Stimulated activated naive CD8-positive, alpha-beta T cell treated with anti-CD3 and anti-CD28 coated beads, Interleukin-15, amount 100 ng/mL, for 72 hours (primary cell): Measurements from ENCODE around the gene TTC28.

Experiments
- ATAC-seq: fragments of 150-1000 bp; cut with Tn5 transposase; 2 replicates; pipeline ENCODE4 v1.10.0; 2021; ENCODE audit warnings: mild to moderate bottlenecking, moderate library complexity
- DNase-seq, 2 donors: peaks; one replicate each; pipeline ENCODE4 v3.0.0; 2021 to 2022
- H3K27ac Mint-ChIP-seq, 2 donors: one replicate each; pipeline ENCODE4 v1.8.0; 2022; ENCODE audit warnings: mild to moderate bottlenecking in 2 of 2, mixed read lengths in 2 of 2, moderate library complexity in 2 of 2
- H3K27me3 Mint-ChIP-seq: one replicate; pipeline ENCODE4 v1.8.0; 2022; ENCODE audit warnings: mixed read lengths
- H3K4me1 Mint-ChIP-seq: one replicate; pipeline ENCODE4 v1.8.0; 2022; ENCODE audit warnings: mild to moderate bottlenecking, mixed read lengths
- H3K4me3 Mint-ChIP-seq, 2 donors: one replicate each; pipeline ENCODE4 v1.8.0; 2022; ENCODE audit warnings: mild to moderate bottlenecking in 2 of 2, mixed read lengths in 2 of 2, moderate library complexity in 1 of 2
- H3K9me3 Mint-ChIP-seq, 2 donors: one replicate each; pipeline ENCODE4 v1.8.0; 2022; ENCODE audit warnings: mixed read lengths in 2 of 2

Gene TTC28

GRCh38 chr22:28015676-28016601 is 663.7 kb downstream of the TTC28 start:
- no peaks in the 10 kb centered on the region for H3K27me3 Mint-ChIP-seq
- H3K4me3 Mint-ChIP-seq: no peak overlapping the region
- no peaks in the 10 kb centered on the region for H3K9me3 Mint-ChIP-seq
- H3K27ac Mint-ChIP-seq: no peak overlapping the region
- DNase-seq (no peak), ATAC-seq (no peak)
- H3K4me1 Mint-ChIP-seq: peaks cover 9% of the 10 kb centered on the region

- H3K4me1 Mint-ChIP-seq: peaks cover 6% of the 10 kb centered on the region
- no peak overlapping the region for H3K4me3 Mint-ChIP-seq
- no peak for ATAC-seq
- H3K9me3 Mint-ChIP-seq: no peaks in the 10 kb centered on the region
- DNase-seq: no peak
- no peak overlapping the region for H3K27ac Mint-ChIP-seq
- no peaks in the 10 kb centered on the region for H3K27me3 Mint-ChIP-seq
These were observed 664.6 kb downstream of the TTC28 start for GRCh38 chr22:28015046-28015425.

GRCh38 chr22:28014211-28015045 is 665.2 kb downstream of the TTC28 start:
- no peaks in the 10 kb centered on the region for H3K27me3 Mint-ChIP-seq
- no peak overlapping the region for H3K27ac Mint-ChIP-seq
- ATAC-seq (no peak), DNase-seq (no peak)
- H3K4me1 Mint-ChIP-seq: no peaks in the 10 kb centered on the region
- H3K4me3 Mint-ChIP-seq: no peak overlapping the region
- H3K9me3 Mint-ChIP-seq: no peaks in the 10 kb centered on the region

- H3K9me3 Mint-ChIP-seq: no peaks in the 10 kb centered on the region
- ATAC-seq (no peak), DNase-seq (no peak)
- H3K27me3 Mint-ChIP-seq: no peaks in the 10 kb centered on the region
- H3K4me1 Mint-ChIP-seq: no peaks in the 10 kb centered on the region
- H3K4me3 Mint-ChIP-seq: no peak overlapping the region
- no peak overlapping the region for H3K27ac Mint-ChIP-seq
These were observed 666.0 kb downstream of the TTC28 start for GRCh38 chr22:28013611-28014010.

- Mint-ChIP-seq H3K4me1 (no peaks in the 10 kb centered on the region), H3K9me3 (no peaks in the 10 kb centered on the region), H3K27me3 (no peaks in the 10 kb centered on the region), H3K4me3 (no peak overlapping the region), H3K27ac (no peak overlapping the region)
- no peak for ATAC-seq
- no peak for DNase-seq
These were observed 666.7 kb downstream of the TTC28 start for GRCh38 chr22:28012832-28013460.

GRCh38 chr22:28009272-28009827 is 670.3 kb downstream of the TTC28 start:
- Mint-ChIP-seq H3K9me3 (no peaks in the 10 kb centered on the region), H3K27me3 (no peaks in the 10 kb centered on the region), H3K4me3 (no peak overlapping the region), H3K4me1 (no peaks in the 10 kb centered on the region), H3K27ac (no peak overlapping the region)
- peak; percentile 73 to 75 for DNase-seq
- peak; percentile 88 for ATAC-seq

- no peaks in the 10 kb centered on the region for H3K4me1 Mint-ChIP-seq
- no peak for DNase-seq
- no peak overlapping the region for H3K4me3 Mint-ChIP-seq
- H3K27me3 Mint-ChIP-seq: no peaks in the 10 kb centered on the region
- ATAC-seq: no peak
- H3K9me3 Mint-ChIP-seq: no peaks in the 10 kb centered on the region
- no peak overlapping the region for H3K27ac Mint-ChIP-seq
These were observed 671.0 kb downstream of the TTC28 start for GRCh38 chr22:28008649-28009048.

GRCh38 chr22:28008056-28008455 is 671.6 kb downstream of the TTC28 start:
- H3K27ac Mint-ChIP-seq: no peak overlapping the region
- H3K27me3 Mint-ChIP-seq: no peaks in the 10 kb centered on the region
- H3K4me1 Mint-ChIP-seq: no peaks in the 10 kb centered on the region
- H3K4me3 Mint-ChIP-seq: no peak overlapping the region
- no peaks in the 10 kb centered on the region for H3K9me3 Mint-ChIP-seq
- ATAC-seq (no peak), DNase-seq (no peak)

GRCh38 chr22:28006271-28006670 is 673.4 kb downstream of the TTC28 start:
- Mint-ChIP-seq H3K4me1 (no peaks in the 10 kb centered on the region), H3K9me3 (no peaks in the 10 kb centered on the region), H3K27ac (no peak overlapping the region), H3K4me3 (no peak overlapping the region), H3K27me3 (no peaks in the 10 kb centered on the region)
- DNase-seq (no peak), ATAC-seq (no peak)

- Mint-ChIP-seq H3K4me1 (no peaks in the 10 kb centered on the region), H3K27ac (no peak overlapping the region), H3K4me3 (no peak overlapping the region), H3K9me3 (no peaks in the 10 kb centered on the region), H3K27me3 (no peaks in the 10 kb centered on the region)
- ATAC-seq (no peak), DNase-seq (no peak)
These were observed 674.1 kb downstream of the TTC28 start for GRCh38 chr22:28005513-28005912.

GRCh38 chr22:28004021-28004420 is 675.6 kb downstream of the TTC28 start:
- no peak overlapping the region for H3K4me3 Mint-ChIP-seq
- H3K4me1 Mint-ChIP-seq: no peaks in the 10 kb centered on the region
- peak overlapping the region in 1 of 2 donors; percentile 64 for H3K27ac Mint-ChIP-seq
- no peaks in the 10 kb centered on the region for H3K27me3 Mint-ChIP-seq
- no peaks in the 10 kb centered on the region for H3K9me3 Mint-ChIP-seq
- DNase-seq: no peak
- ATAC-seq: no peak

GRCh38 chr22:28002863-28003565 is 676.6 kb downstream of the TTC28 start:
- Mint-ChIP-seq H3K27ac (peak overlapping the region in 1 of 2 donors; percentile 63), H3K27me3 (no peaks in the 10 kb centered on the region), H3K4me3 (no peak overlapping the region), H3K4me1 (no peaks in the 10 kb centered on the region), H3K9me3 (no peaks in the 10 kb centered on the region)
- ATAC-seq: no peak
- DNase-seq: no peak

- Mint-ChIP-seq H3K9me3 (no peaks in the 10 kb centered on the region), H3K27me3 (no peaks in the 10 kb centered on the region), H3K4me3 (no peak overlapping the region), H3K27ac (no peak overlapping the region), H3K4me1 (no peaks in the 10 kb centered on the region)
- ATAC-seq (no peak), DNase-seq (no peak)
These were observed 677.4 kb downstream of the TTC28 start for GRCh38 chr22:28002181-28002700.

GRCh38 chr22:28001171-28001835 is 678.3 kb downstream of the TTC28 start:
- H3K27me3 Mint-ChIP-seq: no peaks in the 10 kb centered on the region
- no peaks in the 10 kb centered on the region for H3K4me1 Mint-ChIP-seq
- H3K9me3 Mint-ChIP-seq: no peaks in the 10 kb centered on the region
- H3K4me3 Mint-ChIP-seq: no peak overlapping the region
- ATAC-seq: no peak
- DNase-seq: no peak
- H3K27ac Mint-ChIP-seq: peak overlapping the region in 1 of 2 donors; percentile 89
